AG04450 (cell line): ENCODE results near the gene CCNG1. TPM values are rescaled to one million over a fixed set of nuclear protein-coding genes. Genes with fewer than 3 reads are reported as not detected.

ENCODE experiments used
- CTCF ChIA-PET: fragments of 300-600, 350-600 bp; formaldehyde crosslinking; extraction: SDS; loops from one replicate; lab custom pipeline; 2022; ENCODE audit warnings: antibody characterized with exemption, inconsistent platforms; lab: Charles Lee
- POLR2A ChIA-PET: fragments of 350-600 bp; formaldehyde crosslinking; extraction: SDS; loops from one replicate; lab custom pipeline; 2021; ENCODE audit warnings: antibody characterized with exemption, inconsistent platforms; lab: Yijun Ruan, JAX
- DNase-seq: peaks from one replicate; pipeline ENCODE4 v3.0.0-alpha.2; 2011; ENCODE audit warnings: low read depth, low spot score
- H3K27ac ChIP-seq: one replicate; pipeline ENCODE4 v1.5.1; 2012; ENCODE audit warnings: low read depth, low read length, control low read depth
- H3K27me3 ChIP-seq: one replicate; pipeline ENCODE4 v1.6.0; 2012; ENCODE audit warnings: low read length; ENCODE audit not compliant: control insufficient read depth, insufficient read depth
- H3K4me3 ChIP-seq: 2 replicates; pipeline ENCODE4 v1.5.1; 2011; ENCODE audit warnings: mild to moderate bottlenecking, low read depth, low read length, control low read depth
- H3K9me3 ChIP-seq: 2 replicates; pipeline ENCODE4 v1.5.1; 2012; ENCODE audit warnings: low read length; ENCODE audit not compliant: control insufficient read depth, insufficient read depth
- CTCF ChIP-seq: IDR thresholded peaks from 2 replicates; pipeline ENCODE4 v1.5.1; 2011; ENCODE audit warnings: low read depth, low read length, control low read depth, inconsistent platforms
- polyA plus RNA-seq: library from polyadenylated mRNA; depleted of rRNA; stranded (reverse); fragments of >200 nt; gene quantifications from 2 replicates; pipeline ENCODE4 v1.2.3, GENCODE V29; 2011

The CCNG1 gene
- polyA plus RNA-seq, 1 experiment: 325 TPM

DNA sequence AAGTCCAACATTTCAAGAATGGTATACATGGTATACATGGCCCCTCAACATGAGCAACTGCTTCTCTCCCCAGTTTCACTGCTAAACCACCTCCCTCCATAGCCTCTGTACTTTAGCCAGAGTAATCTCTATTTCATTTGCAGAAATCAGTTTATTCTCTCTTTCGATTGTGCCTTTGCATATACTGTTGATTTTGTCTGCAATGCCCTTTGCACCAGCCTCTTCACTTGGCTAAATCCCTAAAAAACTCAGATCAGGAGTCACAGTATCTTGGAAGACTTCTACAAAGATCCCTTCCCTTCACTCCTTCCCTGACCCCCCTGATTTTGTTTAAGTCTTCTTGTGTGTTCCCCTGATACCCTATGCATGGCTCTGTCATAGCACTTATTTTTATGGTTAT is 4.9 kb upstream of the CCNG1 start:
- CTCF ChIA-PET: no interaction called here
- no peak for TF ChIP-seq CTCF
- POLR2A ChIA-PET: no interaction called here
- H3K4me3 ChIP-seq: no peak overlapping the region
- no peak for DNase-seq
- H3K27me3 ChIP-seq: no peaks in the 10 kb centered on the region
- H3K27ac ChIP-seq: no peak overlapping the region
- no peaks in the 10 kb centered on the region; the same call in 1 of the 2 replicates for H3K9me3 ChIP-seq

DNA sequence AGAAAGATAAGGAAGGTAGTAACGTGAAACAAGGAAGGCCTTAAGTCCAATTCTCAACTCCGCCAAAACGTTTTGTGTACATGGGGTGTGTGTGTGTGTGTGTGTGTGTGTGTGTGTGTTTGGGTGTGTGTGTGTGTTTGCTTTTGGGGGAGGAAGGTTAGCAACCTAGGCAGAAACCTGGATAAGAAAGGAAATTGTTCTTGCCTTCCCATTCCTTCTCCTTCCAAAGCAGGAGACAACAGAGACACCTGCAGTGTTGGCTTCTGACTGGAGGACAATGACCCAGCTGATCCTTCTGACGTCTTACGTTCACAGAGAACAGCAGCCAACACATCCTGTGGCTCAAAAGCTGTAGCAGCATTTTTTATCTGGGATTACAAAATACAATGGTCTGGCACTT is 4.1 kb upstream of the CCNG1 start:
- Histone ChIP-seq H3K27me3 (no peaks in the 10 kb centered on the region), H3K9me3 (no peaks in the 10 kb centered on the region; the same call in 1 of the 2 replicates), H3K4me3 (no peak overlapping the region), H3K27ac (no peak overlapping the region)
- ChIA-PET CTCF (no interaction called here), POLR2A (no interaction called here)
- DNase-seq: no peak
- no peak for TF ChIP-seq CTCF

DNA sequence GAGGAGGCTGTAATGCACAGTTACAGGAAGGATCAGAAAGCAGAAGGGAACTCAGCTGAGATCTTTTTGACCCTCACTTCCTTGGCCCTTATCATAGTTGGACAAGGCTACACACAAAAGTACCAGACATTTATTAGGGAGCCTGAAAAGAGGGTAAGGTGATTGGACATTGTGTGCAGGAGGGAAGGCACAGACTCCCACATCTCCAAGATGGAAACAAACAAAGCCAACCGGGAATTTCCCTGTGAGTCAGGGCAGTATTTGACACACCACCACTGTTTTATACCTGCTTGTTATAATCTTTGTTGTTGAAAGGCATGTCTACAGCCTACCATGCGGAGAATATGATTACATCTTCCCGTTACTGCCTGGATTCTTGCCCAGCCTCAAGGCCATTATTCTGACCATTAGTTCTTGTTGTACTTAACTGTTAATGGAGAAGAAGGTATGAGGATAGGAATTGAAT is 3.0 kb upstream of the CCNG1 start:
- ChIA-PET POLR2A (no interaction called here), CTCF (interaction anchor here (0.7 kb wide), 1 partner anchor 26 kb away, joined by 3 read pairs; no protein-coding TSS in a partner anchor)
- Histone ChIP-seq H3K4me3 (no peak overlapping the region), H3K27ac (no peak overlapping the region), H3K27me3 (no peaks in the 10 kb centered on the region), H3K9me3 (peaks cover 2% of the 10 kb centered on the region; the same call in 1 of the 2 replicates)
- DNase-seq: no peak
- TF ChIP-seq CTCF: no peak

GRCh38 chr5:163436515-163436914 is 880 bp upstream of the CCNG1 start:
- Histone ChIP-seq H3K27me3 (no peaks in the 10 kb centered on the region), H3K27ac (no peak overlapping the region), H3K9me3 (peaks cover 2% of the 10 kb centered on the region; the same call in 1 of the 2 replicates), H3K4me3 (no peak overlapping the region)
- no peak for DNase-seq
- ChIA-PET CTCF (no interaction called here), POLR2A (no interaction called here)
- no peak for TF ChIP-seq CTCF

GRCh38 chr5:163437011-163437308 is 435 bp upstream of the CCNG1 start:
- Histone ChIP-seq H3K27ac (no peak overlapping the region), H3K4me3 (peak overlapping the region; percentile 47), H3K9me3 (peaks cover 2% of the 10 kb centered on the region; the same call in 1 of the 2 replicates), H3K27me3 (no peaks in the 10 kb centered on the region)
- TF ChIP-seq CTCF: no peak
- POLR2A ChIA-PET: interaction anchor here (1.2 to 1.5 kb wide), 2 partner anchors 10 to 24 kb away, joined by 10 to 20 read pairs; partner anchors contain the start of genes HMMR and NUDCD2
- no peak for DNase-seq
- CTCF ChIA-PET: no interaction called here
